HCT116 (cell line): ENCODE data around the gene VSIG2. TPM values are rescaled to one million over a fixed set of nuclear protein-coding genes. Genes with fewer than 3 reads are reported as not detected.
A peak's percentile ranks its signal among the peaks of the same experiment; 100 is the strongest.

ENCODE experiments used
- ATAC-seq: fragments of 200-7000 bp; cut with Tn5 transposase; 2 replicates; pipeline ENCODE4 v1.9.1; 2020; ENCODE audit warnings: mild to moderate bottlenecking, moderate library complexity
- BruUV-seq: library from RNA; stranded (reverse); fragments of 400-500 nt; replicated peaks from 2 replicates; lab custom pipeline; 2021; lab: Mats Ljungman, UMichigan
- CTCF ChIA-PET: fragments of 300-600 bp; sonication (Branson Sonifier 250); formaldehyde crosslinking; loops from one replicate; lab custom pipeline; 2021; ENCODE audit warnings: antibody characterized with exemption; lab: Charles Lee
- POLR2A ChIA-PET: fragments of 300-600, 350-600 bp; sonication (Branson Sonifier 250); formaldehyde crosslinking; loops from one replicate; lab custom pipeline; 2021; ENCODE audit warnings: antibody characterized with exemption; lab: Charles Lee
- RAD21 ChIA-PET, 2 experiments: fragments of 300-600 bp; sonication (Branson Sonifier 250); formaldehyde crosslinking; loops; one replicate each; lab custom pipeline; 2023; ENCODE audit warnings: low total read pairs in 2 of 2; ENCODE audit not compliant: uncharacterized antibody in 2 of 2, unreplicated experiment in 2 of 2, low non-redundant PET in 1 of 2; lab: Charles Lee
- DNase-seq: peaks from one replicate; pipeline ENCODE4 v3.0.0-alpha.2; 2010; ENCODE audit warnings: low read depth, low spot score
- H2AFZ ChIP-seq: fragments of 200-600 bp; shearing (Covaris generic), sonication (generic); 2 replicates; pipeline ENCODE4 v1.6.1; 2017; ENCODE audit warnings: low read depth, mixed run types, mixed read lengths, antibody characterized with exemption, low read length; ENCODE audit not compliant: poor library complexity, severe bottlenecking
- H3K27ac ChIP-seq: 2 replicates; pipeline ENCODE4 v1.5.1; 2012; ENCODE audit warnings: low read depth, low read length
- H3K27me3 ChIP-seq: fragments of 200-600 bp; sonication (generic); 2 replicates; pipeline ENCODE4 v1.6.1; 2016; ENCODE audit warnings: mixed run types, low read length, mixed read lengths; ENCODE audit not compliant: insufficient read depth
- H3K36me3 ChIP-seq, 2 experiments: fragments of 200-500 bp in 1 of 2; fragments of 200-600 bp in 1 of 2; sonication (Bioruptor generic) in 1 of 2; sonication (generic) in 1 of 2; 2 replicates each; pipeline versions ENCODE4 v1.5.1 to v1.6.1; 2014 to 2016; ENCODE audit warnings: low read length in 2 of 2, inconsistent platforms in 1 of 2, mixed read lengths in 1 of 2, mixed run types in 1 of 2; ENCODE audit not compliant: insufficient read depth in 2 of 2, control insufficient read depth in 1 of 2
- H3K4me1 ChIP-seq, 2 experiments: fragments of 200-600 bp in 1 of 2; sonication (generic) in 1 of 2; 2 replicates each; pipeline versions ENCODE4 v1.5.1 to v1.6.1; 2012 to 2017; ENCODE audit warnings: low read length in 2 of 2, inconsistent platforms in 1 of 2, mild to moderate bottlenecking in 1 of 2, mixed read lengths in 1 of 2, mixed run types in 1 of 2, moderate library complexity in 1 of 2; ENCODE audit not compliant: insufficient read depth in 2 of 2, control insufficient read depth in 1 of 2
- H3K4me2 ChIP-seq: fragments of 200-600 bp; sonication (generic); 2 replicates; pipeline ENCODE4 v1.6.1; 2017; ENCODE audit warnings: mixed run types, low read length, mixed read lengths
- H3K4me3 ChIP-seq, 2 experiments: fragments of 200-600 bp in 1 of 2; sonication (generic) in 1 of 2; replicated peaks in 1 of 2; 2 replicates each; pipeline ENCODE4 v1.5.1; 2011 to 2016; ENCODE audit warnings: low read length in 2 of 2, control low read depth in 1 of 2, low read depth in 1 of 2, mild to moderate bottlenecking in 1 of 2, mixed read lengths in 1 of 2, mixed run types in 1 of 2
- H3K79me2 ChIP-seq: fragments of 200-600 bp; sonication (generic); 2 replicates; pipeline ENCODE4 v1.6.1; 2017; ENCODE audit warnings: mild to moderate bottlenecking, mixed run types, low read length, moderate library complexity, mixed read lengths; ENCODE audit not compliant: insufficient read depth
- H3K9ac ChIP-seq: fragments of 200-600 bp; sonication (generic); 2 replicates; pipeline ENCODE4 v1.6.1; 2016; ENCODE audit warnings: low read length, mixed read lengths
- H3K9me2 ChIP-seq: fragments of 200-600 bp; sonication (generic), shearing (Covaris generic); 2 replicates; pipeline ENCODE4 v1.6.1; 2017; ENCODE audit warnings: mixed run types, mild to moderate bottlenecking, moderate library complexity; ENCODE audit not compliant: insufficient read depth
- H3K9me3 ChIP-seq, 2 experiments: fragments of 200-500 bp in 1 of 2; fragments of 200-600 bp in 1 of 2; sonication (Bioruptor generic) in 1 of 2; sonication (generic) in 1 of 2; 2 replicates each; pipeline ENCODE4 v1.6.1; 2014 to 2017; ENCODE audit warnings: low read length in 2 of 2, mixed read lengths in 2 of 2, inconsistent platforms in 1 of 2, low read depth in 1 of 2, mild to moderate bottlenecking in 1 of 2, mixed run types in 1 of 2, moderate library complexity in 1 of 2; ENCODE audit not compliant: control insufficient read depth in 1 of 2, insufficient read depth in 1 of 2
- H4K20me1 ChIP-seq: fragments of 200-600 bp; sonication (generic), shearing (Covaris generic); 2 replicates; pipeline ENCODE4 v1.6.1; 2017; ENCODE audit warnings: mixed run types, mild to moderate bottlenecking, moderate library complexity; ENCODE audit not compliant: insufficient read depth
- ELF1 ChIP-seq: IDR thresholded peaks from 2 replicates; pipeline ENCODE4 v1.6.1; 2012; ENCODE audit warnings: low read depth, borderline replicate concordance
- EZH2 ChIP-seq: fragments of 200-600 bp; sonication (generic); IDR thresholded peaks from 2 replicates; pipeline ENCODE4 v1.6.1; 2017; ENCODE audit warnings: antibody characterized with exemption, mixed run types
- EZH2phosphoT487 ChIP-seq: fragments of 200-600 bp; IDR thresholded peaks from 2 replicates; pipeline ENCODE4 v1.6.1; 2018; ENCODE audit warnings: antibody characterized with exemption, borderline replicate concordance
- FOSL1 ChIP-seq: IDR thresholded peaks from 2 replicates; pipeline ENCODE4 v1.6.1; 2012; ENCODE audit warnings: low read depth
- POLR2AphosphoS5 ChIP-seq: IDR thresholded peaks from 2 replicates; pipeline ENCODE4 v1.6.1; 2011; ENCODE audit warnings: mild to moderate bottlenecking, low read depth, low read length, moderate library complexity
- REST ChIP-seq: IDR thresholded peaks from 2 replicates; pipeline ENCODE4 v1.6.1; 2012; ENCODE audit warnings: low read depth
- SP1 ChIP-seq: IDR thresholded peaks from 2 replicates; pipeline ENCODE4 v1.6.1; 2012; ENCODE audit warnings: low read depth
- TCF7L2 ChIP-seq: IDR thresholded peaks from 2 replicates; pipeline ENCODE4 v1.7.0; 2011; ENCODE audit warnings: borderline replicate concordance, inconsistent platforms; ENCODE audit not compliant: insufficient read depth, insufficient read length; ENCODE audit errors: extremely low read depth
- YY1 ChIP-seq: IDR thresholded peaks from 2 replicates; pipeline ENCODE4 v1.6.1; 2011; ENCODE audit warnings: low read length, low read depth, moderate library complexity, mild to moderate bottlenecking; ENCODE audit not compliant: insufficient replicate concordance; ENCODE audit errors: extremely low read depth
- ZNF274 ChIP-seq: fragments of 200-500 bp; sonication (Bioruptor generic); IDR thresholded peaks from 2 replicates; pipeline ENCODE4 v1.6.1; 2014; ENCODE audit warnings: mild to moderate bottlenecking, low read depth, low read length, inconsistent platforms
- intact Hi-C: fragments of 100-400 bp; cut with micrococcal nuclease; formaldehyde crosslinking; loops from 2 replicates; pipeline ENCODE4 v1.10.0; 2022
- total RNA-seq: library from RNA; stranded (reverse); gene quantifications from one replicate; pipeline ENCODE4 v1.2.1, GENCODE V29; 2021; ENCODE audit not compliant: unreplicated experiment
- TF ChIP-seq, protein P1 (sequence below): IDR thresholded peaks from 2 replicates; pipeline ENCODE4 v1.6.1; 2011; ENCODE audit warnings: mild to moderate bottlenecking, low read length, moderate library complexity; ENCODE audit not compliant: insufficient replicate concordance; ENCODE audit errors: extremely low read depth
- TF ChIP-seq, protein P2 (sequence below): IDR thresholded peaks from 2 replicates; pipeline ENCODE4 v1.6.1; 2012

The VSIG2 gene
- total RNA-seq, 1 experiment from 2014 or later = not detected

DNA sequence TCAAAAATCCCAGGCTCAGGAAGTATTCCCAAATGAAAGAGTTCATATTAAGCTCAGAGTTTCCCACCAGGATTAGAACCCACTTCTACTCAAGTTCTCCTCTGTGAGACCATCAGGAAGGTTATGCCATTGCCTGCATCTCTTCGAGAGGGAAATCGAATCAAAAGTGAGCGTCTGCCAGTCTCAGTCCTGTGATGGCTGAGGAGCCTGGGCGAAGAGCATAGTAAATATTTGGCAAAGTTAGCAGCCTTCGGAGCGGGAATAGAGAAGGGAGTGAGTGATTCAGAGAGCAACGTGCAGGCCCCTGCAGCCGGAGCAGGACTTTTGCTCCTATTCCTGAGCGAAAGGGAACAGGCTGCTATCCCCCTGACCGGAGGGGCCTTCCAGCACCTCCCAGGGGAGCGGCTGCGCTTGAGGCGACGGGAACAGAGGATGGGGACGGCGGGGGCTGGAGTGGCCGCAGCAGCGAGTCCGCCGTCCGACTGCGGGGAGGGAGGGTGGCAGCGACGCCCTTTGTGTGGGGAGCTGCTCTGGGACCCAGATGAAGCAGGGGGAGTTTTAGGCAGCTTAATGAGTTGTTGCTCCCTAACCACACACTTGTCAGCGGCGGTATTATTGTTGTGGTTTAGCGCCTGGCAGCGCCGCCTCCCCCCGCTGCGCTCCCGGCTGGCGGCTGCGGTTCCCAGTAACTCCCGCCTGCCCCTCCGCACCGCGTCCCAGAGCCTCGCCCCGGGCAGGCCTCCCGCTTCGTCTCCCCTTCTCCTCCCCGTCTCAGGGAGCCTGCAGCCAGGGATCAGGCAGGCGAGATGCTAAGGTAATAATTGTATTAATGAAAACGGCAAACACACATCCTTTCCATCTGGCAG lies 34.0 kb downstream of the VSIG2 start:
- Histone ChIP-seq H3K36me3 (no peaks in the 10 kb centered on the region), H3K4me3 (peak overlapping the region; percentile 5 to 22; a peak in 2 of 4 replicates), H2AFZ (no peak overlapping the region), H3K9me2 (no peaks in the 10 kb centered on the region), H4K20me1 (no peaks in the 10 kb centered on the region), H3K9ac (no peak overlapping the region), H3K9me3 (no peaks in the 10 kb centered on the region), H3K27ac (no peak overlapping the region), H3K27me3 (peaks cover 74% of the 10 kb centered on the region), H3K4me2 (peak overlapping the region; percentile 62), H3K79me2 (no peaks in the 10 kb centered on the region), H3K4me1 (peaks cover 7 to 11% of the 10 kb centered on the region in 2 experiments; a peak in 3 of 4 replicates)
- POLR2A ChIA-PET = no interaction called here
- intact Hi-C loops = no loop called here
- CTCF ChIA-PET = no interaction called here
- no TSS peak for BruUV-seq
- TF ChIP-seq YY1 (no peak), TCF7L2 (peak; percentile 88), EZH2phosphoT487 (peak; percentile 99), REST (no peak), ZNF274 (no peak), EZH2 (peak; percentile 99; the same call in 1 of the 2 replicates), POLR2AphosphoS5 (no peak), SP1 (no peak), ELF1 (no peak), FOSL1 (no peak)
- TF ChIP-seq, protein P1, sequence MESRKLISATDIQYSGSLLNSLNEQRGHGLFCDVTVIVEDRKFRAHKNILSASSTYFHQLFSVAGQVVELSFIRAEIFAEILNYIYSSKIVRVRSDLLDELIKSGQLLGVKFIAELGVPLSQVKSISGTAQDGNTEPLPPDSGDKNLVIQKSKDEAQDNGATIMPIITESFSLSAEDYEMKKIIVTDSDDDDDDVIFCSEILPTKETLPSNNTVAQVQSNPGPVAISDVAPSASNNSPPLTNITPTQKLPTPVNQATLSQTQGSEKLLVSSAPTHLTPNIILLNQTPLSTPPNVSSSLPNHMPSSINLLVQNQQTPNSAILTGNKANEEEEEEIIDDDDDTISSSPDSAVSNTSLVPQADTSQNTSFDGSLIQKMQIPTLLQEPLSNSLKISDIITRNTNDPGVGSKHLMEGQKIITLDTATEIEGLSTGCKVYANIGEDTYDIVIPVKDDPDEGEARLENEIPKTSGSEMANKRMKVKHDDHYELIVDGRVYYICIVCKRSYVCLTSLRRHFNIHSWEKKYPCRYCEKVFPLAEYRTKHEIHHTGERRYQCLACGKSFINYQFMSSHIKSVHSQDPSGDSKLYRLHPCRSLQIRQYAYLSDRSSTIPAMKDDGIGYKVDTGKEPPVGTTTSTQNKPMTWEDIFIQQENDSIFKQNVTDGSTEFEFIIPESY = no peak
- TF ChIP-seq, protein P2, sequence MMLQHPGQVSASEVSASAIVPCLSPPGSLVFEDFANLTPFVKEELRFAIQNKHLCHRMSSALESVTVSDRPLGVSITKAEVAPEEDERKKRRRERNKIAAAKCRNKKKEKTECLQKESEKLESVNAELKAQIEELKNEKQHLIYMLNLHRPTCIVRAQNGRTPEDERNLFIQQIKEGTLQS = no peak
- RAD21 ChIA-PET = no interaction called here
- peak; percentile 84 for ATAC-seq
- DNase-seq = no peak
